Upper lobe of right lung (tissue), 1 donor: ENCODE results near the gene SLC6A13. TPM values are rescaled to one million over a fixed set of nuclear protein-coding genes. Genes with fewer than 3 reads are reported as not detected.

Experiments used
- ATAC-seq: fragments of 200-7000 bp; cut with Tn5 transposase; one replicate; pipeline ENCODE4 v1.9.1; 2020; ENCODE audit warnings: mild to moderate bottlenecking, moderate library complexity
- DNase-seq: peaks from one replicate; pipeline ENCODE4 v3.0.0-alpha.2; 2020
- H3K27ac ChIP-seq: fragments of 200-600 bp; one replicate; pipeline ENCODE4 v1.8.0; 2022
- H3K27me3 ChIP-seq: fragments of 200-600 bp; one replicate; pipeline ENCODE4 v1.8.0; 2022; ENCODE audit warnings: mild to moderate bottlenecking
- H3K36me3 ChIP-seq: fragments of 200-600 bp; one replicate; pipeline ENCODE4 v1.8.0; 2022
- H3K4me1 ChIP-seq: fragments of 200-600 bp; one replicate; pipeline ENCODE4 v1.8.0; 2022
- H3K4me3 ChIP-seq: fragments of 200-600 bp; one replicate; pipeline ENCODE4 v1.8.0; 2022; ENCODE audit warnings: mild to moderate bottlenecking
- H3K9me3 ChIP-seq: fragments of 200-600 bp; one replicate; pipeline ENCODE4 v1.8.0; 2022
- CTCF ChIP-seq: fragments of 200-600 bp; IDR thresholded peaks from one replicate; pipeline ENCODE4 v1.8.0; 2022; ENCODE audit warnings: antibody characterized with exemption
- intact Hi-C: fragments of 100-400 bp; cut with DNase I; formaldehyde crosslinking; loops from one replicate; pipeline ENCODE4 v1.11.0; 2022
- total RNA-seq: library from RNA; stranded (reverse); fragmentation: NEBNext Ultra II Directional; extraction: Animal tissue kit (Norgen Biotek cat#: 25700); gene quantifications from one replicate; pipeline ENCODE4 v1.2.1, GENCODE V29; 2021
- donor health status: DM: no; HTN: yes; CAD: no; lungs with severe emphysema.

SLC6A13 gene
- total RNA-seq, 1 donor from 2014 or later, result 3.9 TPM

DNA sequence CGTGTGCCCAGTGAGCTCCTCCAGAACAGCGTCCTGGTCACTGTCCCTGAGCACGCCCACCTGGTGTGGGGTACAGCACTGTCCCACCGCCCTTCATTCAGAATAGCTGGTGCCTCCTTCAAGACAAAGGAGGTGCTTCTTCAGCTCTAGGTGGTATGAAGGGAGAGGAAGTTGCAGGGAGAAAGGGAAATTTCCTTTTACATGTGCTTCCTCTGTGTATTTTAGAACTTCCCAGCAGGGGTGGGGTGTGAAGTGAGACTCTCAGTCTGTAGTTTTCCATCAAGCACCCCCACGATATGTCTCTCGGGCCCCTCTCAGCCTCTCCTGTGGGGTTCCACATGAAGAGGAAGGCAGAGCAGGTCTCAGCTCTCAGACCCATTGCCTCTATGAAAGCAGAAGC, 47.5 kb downstream of the SLC6A13 start:
- intact Hi-C loops, result no loop called here
- TF ChIP-seq CTCF, result no peak
- H3K27me3 ChIP-seq, result peaks cover 2% of the 10 kb centered on the region
- ATAC-seq, result no peak
- peaks cover 10% of the 10 kb centered on the region for H3K4me1 ChIP-seq
- no peaks in the 10 kb centered on the region for H3K36me3 ChIP-seq
- no peaks in the 10 kb centered on the region for H3K9me3 ChIP-seq
- DNase-seq, result no peak
- no peak overlapping the region for H3K27ac ChIP-seq
- H3K4me3 ChIP-seq, result no peak overlapping the region

- H3K4me3 ChIP-seq, result peak within 1 kb of the TSS; percentile 30
- no peak for DNase-seq
- H3K9me3 ChIP-seq, result no peaks in the 10 kb centered on the region
- no peak for TF ChIP-seq CTCF
- peak; percentile 53 for ATAC-seq
- H3K27me3 ChIP-seq, result peaks cover 4% of the 10 kb centered on the region
- peaks cover 10% of the 10 kb centered on the region for H3K4me1 ChIP-seq
- intact Hi-C loops, result no loop called here
- peak within 1 kb of the TSS; percentile 58 for H3K27ac ChIP-seq
- H3K36me3 ChIP-seq, result no peaks in the 10 kb centered on the region
Observed at GRCh38 chr12:214003-214741, 48.5 kb downstream of the SLC6A13 start, which contains the start of gene SLC6A12. TSS of gene SLC6A12 (minus strand) at chr12:214157. CDS start at chr12:209986, 4,171 bp downstream.

- Histone ChIP-seq H3K27ac (no peak overlapping the region), H3K4me3 (peak overlapping the region; percentile 30), H3K36me3 (no peaks in the 10 kb centered on the region), H3K27me3 (peaks cover 4% of the 10 kb centered on the region), H3K9me3 (no peaks in the 10 kb centered on the region), H3K4me1 (peaks cover 10% of the 10 kb centered on the region)
- DNase-seq (no peak), ATAC-seq (peak; percentile 46)
- TF ChIP-seq CTCF, result no peak
- intact Hi-C loops, result no loop called here
Observed at GRCh38 chr12:213527-213932, 49.1 kb downstream of the SLC6A13 start.

- DNase-seq, result no peak
- Histone ChIP-seq H3K4me1 (peaks cover 10% of the 10 kb centered on the region), H3K27ac (peak overlapping the region; percentile 58), H3K36me3 (no peaks in the 10 kb centered on the region), H3K9me3 (no peaks in the 10 kb centered on the region), H3K27me3 (peaks cover 4% of the 10 kb centered on the region), H3K4me3 (peak overlapping the region; percentile 30)
- no peak for TF ChIP-seq CTCF
- peak; percentile 60 for ATAC-seq
- intact Hi-C loops, result no loop called here
Observed at GRCh38 chr12:212715-213526, 49.7 kb downstream of the SLC6A13 start.

- no peaks in the 10 kb centered on the region for H3K36me3 ChIP-seq
- peaks cover 10% of the 10 kb centered on the region for H3K4me1 ChIP-seq
- peak overlapping the region; percentile 30 for H3K4me3 ChIP-seq
- H3K9me3 ChIP-seq, result no peaks in the 10 kb centered on the region
- H3K27me3 ChIP-seq, result peaks cover 4% of the 10 kb centered on the region
- intact Hi-C loops, result no loop called here
- H3K27ac ChIP-seq, result peak overlapping the region; percentile 58
- no peak for TF ChIP-seq CTCF
- ATAC-seq, result peak; percentile 3
- DNase-seq, result no peak
Observed at GRCh38 chr12:212415-212714, 50.3 kb downstream of the SLC6A13 start.
